NCI-H146 (cell line): ENCODE results near the gene KIAA0825.
"Not testable (repeated sequence)": the region's sequence is repeated elsewhere in the genome, so short reads cannot be mapped to it uniquely, and the experiment has no call there.

Experiments used
- DNase-seq: peaks from one replicate; lab custom pipeline; 2025; lab: John Stamatoyannopoulos, UW

Gene KIAA0825

DNA sequence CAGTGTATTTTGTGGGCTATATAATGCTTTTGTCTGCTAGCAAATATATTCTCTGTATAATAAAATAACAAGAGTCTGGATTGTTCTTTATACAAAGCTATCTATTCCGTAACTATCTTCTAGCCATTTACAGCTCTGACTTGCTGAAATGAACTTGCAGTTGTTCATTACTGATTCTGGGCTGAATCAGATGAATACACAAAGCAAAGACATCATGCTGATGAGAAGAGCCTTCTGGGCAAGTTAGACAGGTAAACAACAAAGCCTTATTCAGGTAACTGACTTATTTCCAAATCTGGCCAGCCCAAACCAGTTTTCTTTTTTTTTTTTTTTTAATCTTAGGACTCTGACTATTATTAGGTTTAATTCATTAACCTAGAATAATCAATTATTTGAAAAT lies 255.5 kb downstream of the KIAA0825 start:
- peak; percentile 31 for DNase-seq

DNA sequence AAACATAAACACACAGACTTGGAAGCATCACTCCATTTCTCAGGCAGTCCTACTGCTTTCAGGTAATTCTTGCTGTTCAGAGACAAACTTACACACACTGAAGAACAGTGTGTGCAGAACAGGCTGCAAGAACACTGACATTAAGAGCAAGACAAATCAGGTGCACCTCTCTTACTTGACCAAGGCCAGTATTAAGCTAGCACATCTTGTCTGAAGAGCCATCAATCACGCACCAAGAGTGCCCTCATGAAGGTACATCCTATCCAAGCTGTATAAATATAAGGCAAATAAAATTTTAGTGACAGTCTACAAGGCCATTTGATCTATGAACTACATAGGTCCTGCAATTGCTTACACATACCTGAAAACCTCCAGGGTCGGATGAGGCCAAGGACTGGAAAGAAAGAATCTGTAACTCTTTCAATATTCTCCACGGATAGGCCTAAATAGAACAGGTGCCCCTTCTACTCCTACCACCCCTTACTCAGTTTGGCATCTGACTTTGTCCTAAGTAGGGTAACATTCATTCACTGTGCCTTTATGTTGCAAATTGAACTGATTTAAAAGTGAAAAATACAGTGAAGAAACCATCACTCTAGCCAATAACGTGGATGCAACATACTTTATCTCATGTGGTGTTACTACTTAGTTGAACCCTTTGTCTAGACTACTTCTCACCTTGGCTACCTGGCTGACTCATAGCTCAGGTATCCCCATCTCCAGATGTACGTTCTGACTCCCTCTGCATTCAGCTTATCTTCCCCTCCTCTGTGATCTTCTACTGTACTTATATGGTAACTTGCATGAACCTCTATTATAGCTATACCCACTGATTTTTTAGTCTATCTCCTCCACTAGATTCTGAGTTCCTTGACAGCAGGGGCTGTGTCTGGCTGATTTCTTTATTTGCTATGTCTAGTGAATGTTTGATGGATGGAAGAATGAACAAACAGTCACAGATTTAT lies 256.3 kb downstream of the KIAA0825 start:
- no peak for DNase-seq

DNA sequence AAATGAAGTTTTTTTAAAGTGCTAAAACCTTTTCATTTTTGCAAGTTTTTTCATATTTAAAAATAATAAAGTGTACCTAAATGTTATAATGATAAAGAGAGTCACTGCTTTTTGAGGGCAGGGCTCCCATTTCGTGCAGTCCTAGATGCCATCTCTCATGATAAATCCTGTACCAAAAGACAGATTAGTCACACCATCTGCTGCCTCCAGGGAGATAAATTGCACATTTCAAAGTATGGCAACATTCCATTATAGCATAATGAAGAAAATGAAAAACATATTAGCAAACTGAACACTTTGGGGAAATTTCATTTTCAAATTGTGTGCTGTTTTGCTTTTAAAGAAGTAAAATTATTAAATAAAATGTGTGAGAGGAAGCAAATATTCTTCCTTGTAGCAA lies 257.2 kb downstream of the KIAA0825 start:
- DNase-seq = no peak

DNA sequence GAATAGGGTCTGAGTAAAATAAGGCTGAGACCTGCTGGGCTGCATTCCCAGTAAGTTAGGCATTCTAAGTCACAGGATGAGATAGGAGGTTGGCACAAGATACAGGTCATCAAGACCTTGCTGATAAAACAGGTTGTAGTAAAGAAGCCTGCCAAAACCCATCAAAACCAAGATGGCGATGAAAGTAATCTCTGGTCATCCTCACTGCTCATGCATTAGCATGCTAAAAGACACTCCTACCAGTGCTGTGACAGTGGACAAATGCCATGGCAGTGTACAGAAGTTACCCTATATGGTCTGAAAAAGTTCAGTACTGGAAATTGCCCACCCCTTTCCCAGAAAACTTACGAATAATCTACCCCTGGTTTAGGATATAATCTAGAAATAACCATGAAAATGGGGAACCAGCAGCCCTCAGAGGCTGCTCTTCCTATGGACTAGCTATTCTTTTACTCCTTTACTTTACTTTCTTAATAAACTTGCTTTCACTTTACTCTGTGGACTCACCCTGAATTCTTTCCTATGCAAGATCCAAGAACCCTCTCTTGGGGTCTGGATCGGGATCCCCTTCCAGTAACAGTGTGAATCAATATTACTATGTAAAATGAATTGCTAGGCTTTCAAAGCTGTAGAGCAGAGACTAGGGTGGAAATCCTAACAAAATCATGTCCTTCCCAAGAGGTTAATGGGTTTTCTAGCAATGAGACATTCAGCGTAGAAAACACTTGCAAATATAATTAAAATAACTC lies 257.8 kb downstream of the KIAA0825 start:
- DNase-seq = no peak

DNA sequence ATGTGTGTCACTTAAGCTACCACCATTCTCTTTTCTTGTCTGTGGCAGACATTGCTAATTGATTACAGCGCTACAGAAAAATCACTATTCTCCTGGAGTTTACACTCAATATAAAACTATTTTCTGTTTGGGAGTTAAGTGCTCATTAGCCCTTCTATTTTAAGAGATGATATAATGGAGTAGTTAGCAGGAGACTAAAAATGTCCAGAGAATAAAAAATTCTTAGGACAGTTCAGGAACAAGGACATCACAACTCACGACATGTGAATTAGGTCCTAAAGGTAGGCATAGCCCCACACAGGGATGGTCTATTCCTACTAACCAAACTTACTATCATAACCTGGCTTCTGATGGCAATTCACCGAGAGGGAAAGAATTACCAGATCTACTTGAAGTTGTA lies 258.5 kb downstream of the KIAA0825 start:
- DNase-seq = no peak

DNA sequence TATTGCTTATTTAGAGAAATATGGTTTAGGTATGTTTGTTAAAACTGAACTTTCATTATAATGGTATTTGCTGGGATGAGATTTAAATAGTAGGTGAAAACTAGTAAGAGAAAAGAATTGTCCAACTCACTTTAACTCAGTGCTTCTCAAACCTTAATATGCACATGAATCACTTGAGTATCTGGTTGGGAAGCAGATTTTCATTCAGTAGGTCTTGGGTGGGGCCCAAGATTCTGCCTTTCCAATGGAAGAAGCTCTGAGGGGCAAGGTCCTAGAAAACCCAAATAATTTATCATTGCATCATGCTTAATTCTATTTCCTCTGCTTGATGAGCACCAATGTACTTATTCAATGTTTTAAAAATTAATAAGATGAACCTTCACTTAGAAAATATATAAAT lies 262.6 kb downstream of the KIAA0825 start:
- DNase-seq = no peak

DNA sequence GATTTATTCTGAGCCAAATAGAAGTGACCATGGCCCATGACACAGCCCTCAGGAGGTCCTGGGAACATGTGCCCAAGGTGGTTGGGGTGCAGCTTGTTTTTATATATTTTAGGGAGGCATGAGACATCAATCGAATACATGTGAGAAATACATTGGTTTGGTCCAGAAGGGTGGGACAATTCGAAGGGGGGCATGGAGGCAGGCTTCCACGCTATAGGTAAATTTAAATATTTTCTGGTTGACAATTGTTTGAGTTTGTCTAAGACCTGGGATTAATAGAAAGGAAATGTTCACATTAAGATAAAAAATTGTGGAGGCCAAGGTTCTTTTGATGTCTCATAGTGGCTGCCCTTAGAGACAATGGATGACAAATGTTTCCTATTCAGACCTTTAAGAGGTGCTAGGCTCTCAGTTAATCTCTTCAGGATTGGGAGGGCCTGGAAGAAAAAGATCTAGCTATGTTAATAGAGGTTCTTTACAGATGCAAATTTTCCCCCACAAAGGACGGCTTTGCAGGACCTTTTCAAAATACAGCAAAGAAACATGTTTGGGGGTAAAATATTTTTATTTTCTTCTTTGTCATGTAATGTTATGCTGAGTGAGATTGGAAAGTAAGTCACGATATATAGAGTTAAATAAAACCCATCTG lies 263.4 kb downstream of the KIAA0825 start:
- not testable (repeated sequence) for DNase-seq

DNA sequence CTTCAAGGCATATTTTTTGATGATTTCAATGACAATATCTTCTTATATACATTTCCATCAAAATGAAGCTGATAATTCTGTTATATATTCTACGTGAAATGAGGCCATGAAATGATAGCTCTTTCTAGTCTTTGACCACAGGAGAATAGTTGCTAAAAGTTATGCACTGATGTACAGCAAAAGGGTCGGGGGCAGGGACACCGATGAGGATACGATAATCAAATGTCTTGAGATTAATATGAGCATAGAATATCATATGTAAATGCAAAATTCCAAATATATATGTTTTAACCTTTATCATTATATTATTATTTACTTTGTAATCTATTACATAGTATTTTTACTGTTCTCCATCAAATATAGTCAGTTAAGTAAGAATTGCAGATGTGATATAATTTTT lies 264.8 kb downstream of the KIAA0825 start:
- no peak for DNase-seq

DNA sequence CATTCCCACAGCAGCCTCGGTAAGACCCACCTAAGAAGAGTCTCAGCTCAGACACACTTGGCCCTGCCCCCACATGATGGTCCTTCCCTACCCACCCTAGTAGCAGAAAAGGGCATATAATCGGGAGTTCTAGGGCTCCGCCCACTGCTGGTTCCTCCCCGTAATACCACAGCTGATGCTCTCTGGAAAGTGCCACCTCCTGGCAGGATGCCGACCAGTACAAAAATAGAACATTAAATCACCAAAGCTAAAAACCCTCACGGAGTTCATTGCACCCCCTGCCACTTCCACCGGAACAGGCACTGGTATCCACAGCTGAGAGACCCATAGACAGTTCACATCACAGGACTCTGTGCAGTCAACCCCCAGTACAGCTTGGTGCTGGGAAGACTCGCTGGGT lies 271.3 kb downstream of the KIAA0825 start:
- no peak for DNase-seq

DNA sequence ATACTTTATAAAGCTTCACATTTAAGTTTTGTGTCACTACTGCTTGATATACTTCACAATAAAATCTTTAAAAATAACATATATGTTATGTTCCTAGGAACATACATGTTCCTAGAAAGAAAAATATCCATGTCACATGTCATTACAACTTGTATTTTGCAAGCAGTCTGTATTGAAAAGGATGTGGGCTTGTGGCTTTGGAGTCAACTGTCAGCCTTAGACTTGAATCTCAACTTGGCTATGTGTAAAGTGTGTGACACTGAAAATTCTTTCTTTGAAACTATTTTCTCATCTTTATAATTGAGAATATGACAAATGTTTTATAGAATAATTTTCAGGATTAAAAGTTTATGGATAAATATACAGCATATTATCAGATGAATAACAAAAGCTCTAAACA lies 273.1 kb downstream of the KIAA0825 start:
- no peak for DNase-seq

DNA sequence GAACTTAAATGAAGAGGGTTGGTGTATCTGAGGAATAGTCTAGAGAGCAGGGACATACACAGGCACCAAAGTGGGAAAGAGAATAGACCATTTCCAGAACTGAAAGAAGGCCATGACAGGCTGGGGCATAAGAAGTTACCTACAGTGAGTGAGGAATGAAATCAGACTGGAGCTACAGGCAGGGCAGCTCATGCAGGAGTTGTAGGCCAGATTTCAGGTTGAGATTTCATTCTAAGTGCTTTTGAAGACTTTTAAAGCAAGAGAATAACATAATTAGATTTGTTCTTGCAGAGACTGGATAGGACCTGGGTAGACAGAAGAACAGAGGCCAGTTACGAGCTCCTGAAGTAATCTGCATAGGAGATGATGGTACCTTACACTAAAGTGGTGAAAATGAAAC lies 280.8 kb downstream of the KIAA0825 start:
- DNase-seq = no peak

DNA sequence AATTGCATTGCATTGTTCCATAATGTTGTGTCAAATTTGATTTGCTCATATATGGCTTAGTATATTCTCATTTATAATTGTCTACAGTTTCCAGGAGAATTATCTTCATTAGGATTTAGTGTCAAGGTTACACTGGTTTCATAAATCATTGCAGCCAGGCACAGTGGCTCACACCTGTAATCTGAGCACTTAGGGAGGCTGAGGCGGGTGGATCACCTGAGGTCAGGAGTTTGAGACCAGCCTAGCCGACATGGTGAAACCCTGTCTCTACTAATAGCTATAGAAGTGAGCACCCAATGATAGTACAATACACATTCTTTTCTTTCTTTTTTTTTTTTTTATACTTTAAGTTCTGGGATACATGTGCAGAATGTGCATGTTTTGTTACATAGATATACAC lies 282.5 kb downstream of the KIAA0825 start:
- no peak for DNase-seq

DNA sequence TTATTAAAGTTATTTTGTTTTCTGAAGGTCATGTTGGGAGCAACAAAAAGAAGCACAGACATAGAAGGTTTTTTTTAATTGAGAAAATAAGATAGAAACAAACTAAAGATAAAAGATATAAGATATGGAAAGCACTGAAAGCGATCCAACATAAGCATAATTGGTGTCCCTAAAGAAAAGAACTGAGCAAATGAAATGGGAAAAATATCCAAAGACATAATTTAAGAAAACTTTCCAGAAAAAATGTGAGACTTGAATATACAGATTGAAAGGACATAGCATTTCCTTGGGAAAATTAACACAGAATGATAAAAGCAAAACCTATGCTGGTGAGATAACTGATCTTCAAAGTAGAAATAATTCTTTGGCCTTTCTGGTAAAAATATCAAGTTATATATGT lies 289.3 kb downstream of the KIAA0825 start:
- DNase-seq = no peak

DNA sequence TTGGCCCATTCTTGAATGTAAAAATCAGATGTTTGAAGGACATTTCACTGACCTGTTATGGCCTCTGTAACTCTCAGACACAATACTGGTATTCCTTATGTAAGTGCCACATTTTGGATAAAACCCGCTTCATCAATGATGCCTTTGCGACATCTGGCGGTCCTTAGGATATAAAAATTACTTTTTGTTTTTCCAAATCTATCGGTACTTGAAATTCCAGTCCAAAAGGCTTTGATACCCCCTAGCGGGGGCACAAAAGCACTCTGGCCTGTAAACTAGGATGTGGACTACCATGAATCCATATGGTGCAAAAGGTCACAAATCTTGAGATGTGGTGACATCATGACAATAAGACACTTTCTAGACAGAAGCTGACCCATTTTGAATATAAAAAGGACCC lies 291.8 kb downstream of the KIAA0825 start:
- no peak for DNase-seq

DNA sequence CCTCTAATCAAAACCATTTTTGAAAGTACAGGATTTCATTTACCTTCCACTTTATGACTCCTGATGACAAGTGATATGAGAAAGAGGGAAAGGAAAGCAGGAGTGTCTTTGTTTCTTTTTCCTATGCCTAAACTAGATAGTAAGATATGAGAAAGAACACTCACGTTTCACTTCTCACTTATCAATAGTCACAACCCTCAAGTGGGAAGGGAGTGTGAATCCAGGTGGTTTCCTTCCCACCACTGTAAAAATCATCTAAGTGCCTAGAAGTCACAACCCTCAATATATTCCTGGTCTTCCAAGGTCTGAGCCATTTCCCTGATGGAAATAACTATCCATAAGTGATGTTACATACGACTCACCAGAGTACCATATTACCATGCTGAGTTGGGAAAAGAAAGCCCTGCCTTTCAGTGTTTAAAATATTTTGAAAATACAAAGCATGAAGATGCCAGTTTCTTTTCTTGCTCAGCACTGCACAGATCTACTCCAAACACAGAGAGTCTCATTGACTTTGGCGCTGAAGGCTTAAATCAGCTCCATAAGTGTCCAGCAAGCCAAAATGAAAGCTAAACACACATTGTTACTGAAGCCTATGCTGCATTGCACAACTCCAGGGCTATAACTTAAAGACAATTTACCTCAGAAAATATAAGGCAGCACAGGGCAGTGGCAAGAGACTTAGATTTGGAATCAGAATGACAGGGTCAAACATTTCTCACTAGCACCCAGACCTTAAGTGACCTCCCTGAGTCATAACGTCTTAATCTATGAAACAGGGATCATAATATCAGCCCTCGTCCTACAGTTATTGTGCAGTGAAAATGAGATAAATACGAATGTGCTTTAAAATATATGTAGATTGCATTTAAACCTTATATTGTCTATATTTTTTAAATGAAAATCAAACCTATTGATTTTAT lies 301.2 kb downstream of the KIAA0825 start:
- DNase-seq = no peak

DNA sequence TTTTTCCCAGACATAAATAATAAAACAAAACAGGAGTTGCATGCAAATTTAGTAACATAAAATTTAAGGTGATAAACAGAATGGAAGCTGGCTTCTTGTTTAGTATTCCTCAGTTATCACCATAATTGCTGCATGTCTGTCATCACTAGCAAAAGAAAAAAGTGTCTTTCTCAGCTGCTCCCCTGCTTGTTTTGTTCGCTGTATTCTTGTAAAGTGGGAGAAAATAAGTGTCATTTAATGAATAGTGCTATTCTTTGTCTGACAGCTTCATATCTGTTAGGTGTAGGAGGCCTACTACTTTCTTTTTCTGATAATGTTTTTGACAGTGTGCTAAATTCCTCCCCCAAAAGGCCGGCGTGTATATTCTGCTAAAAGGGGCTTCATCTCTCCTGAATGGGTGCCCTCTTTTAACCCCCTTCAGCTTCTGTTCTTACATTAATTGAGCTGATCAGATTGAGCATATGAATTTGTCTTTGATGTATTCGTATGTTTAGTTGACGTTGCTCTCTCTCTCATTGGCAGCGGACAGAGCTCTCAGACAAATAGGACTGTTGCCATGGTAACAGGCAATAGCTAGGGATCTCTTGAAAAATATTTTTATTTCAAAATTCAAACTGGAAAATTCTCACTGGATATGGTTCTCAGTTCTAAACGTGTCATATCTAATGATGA lies 303.8 kb downstream of the KIAA0825 start:
- DNase-seq = no peak

DNA sequence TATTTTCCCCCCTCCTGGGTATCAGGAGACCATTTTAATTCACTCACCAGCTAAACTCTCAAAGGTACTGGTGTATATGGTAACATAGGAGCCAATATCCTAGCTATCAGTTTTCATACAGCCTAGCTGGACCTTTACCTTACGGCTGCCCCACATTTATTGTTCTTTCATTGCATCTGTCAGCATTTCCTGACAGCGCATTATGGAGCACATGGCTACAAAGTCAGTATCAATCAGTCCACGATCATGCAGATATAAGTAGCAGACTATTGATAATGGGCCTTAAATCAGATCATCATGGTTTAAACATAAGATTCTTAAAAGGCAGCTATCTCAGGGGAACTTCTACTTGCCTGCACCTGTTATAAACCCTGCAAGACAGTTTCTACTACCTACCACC lies 304.7 kb downstream of the KIAA0825 start:
- no peak for DNase-seq

DNA sequence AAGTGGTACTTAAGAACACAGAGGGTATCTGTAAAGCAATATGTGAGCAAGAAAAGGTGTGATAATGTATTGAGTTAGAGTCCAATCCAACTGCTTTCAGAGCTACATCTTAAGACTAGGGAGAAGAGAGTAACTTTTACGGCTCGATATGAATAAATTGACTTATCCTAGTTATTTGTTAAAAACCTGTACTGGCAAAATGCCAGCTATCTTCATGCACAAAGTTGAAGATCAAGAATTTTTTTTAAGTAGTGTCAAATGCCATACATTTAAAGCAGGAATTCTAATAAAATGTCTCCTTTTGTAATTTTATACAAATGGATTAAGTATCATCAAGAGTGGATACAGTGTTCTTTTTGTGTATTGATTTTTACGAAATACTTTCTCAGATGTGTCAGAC lies 305.2 kb downstream of the KIAA0825 start:
- DNase-seq = no peak

DNA sequence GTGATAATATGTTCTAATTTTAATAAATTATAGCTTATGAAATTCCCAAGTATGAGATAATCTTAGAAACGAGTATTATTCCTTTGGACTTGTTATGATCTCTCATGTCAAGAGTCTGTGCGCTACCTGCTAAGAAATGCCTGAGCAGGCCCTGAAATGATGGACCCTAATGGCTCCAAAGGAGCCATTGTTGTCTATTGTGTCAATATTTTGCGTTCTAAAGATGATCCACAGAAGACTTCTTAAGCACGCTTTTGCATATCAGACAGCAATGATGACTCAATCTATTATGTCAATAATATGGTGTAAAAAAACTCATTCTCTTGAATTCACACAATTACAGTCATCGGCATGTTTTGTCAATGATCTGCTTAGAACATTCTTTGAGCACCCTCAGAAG lies 306.1 kb downstream of the KIAA0825 start:
- no peak for DNase-seq

DNA sequence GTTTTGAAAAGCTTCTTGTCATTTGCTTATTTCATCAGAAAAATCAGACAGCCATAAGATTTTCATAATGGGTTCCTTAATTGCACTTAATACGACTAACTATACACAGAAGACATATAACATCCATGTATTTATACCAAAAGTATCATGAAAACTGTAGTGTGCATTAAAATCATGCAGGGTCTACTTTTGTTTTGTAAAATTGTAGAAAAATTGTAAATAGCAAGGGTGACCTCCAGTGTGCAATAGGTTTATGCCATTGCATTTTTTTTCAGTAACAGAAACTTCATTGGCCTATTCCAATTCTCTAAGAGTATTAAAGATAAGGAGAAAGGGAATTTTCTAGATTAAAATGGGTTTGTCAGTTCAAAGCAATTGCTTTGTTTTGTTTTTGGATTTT lies 307.6 kb downstream of the KIAA0825 start:
- DNase-seq = no peak

DNA sequence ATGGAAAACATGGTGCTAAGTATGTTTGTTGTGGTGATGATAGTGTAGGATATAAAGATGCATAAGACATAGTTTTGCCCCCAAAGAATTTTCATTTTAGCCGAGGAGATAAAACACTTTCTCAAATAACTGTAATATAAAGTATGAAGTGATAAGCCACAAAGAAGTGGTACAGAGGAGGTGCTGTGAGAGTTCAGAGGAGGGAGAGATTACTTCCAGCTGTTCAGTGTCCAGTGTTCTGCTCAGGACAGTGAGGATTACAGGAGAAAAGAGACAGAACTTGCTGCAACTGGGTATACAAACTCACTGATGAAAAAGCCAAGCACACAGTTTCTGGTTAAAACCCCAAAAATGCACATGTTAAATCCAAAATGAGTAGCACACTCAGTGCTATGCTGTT lies 309.3 kb downstream of the KIAA0825 start:
- DNase-seq = no peak
